Measurements from ENCODE around the gene RNASE12.

- TF ChIP-seq, protein P1, sequence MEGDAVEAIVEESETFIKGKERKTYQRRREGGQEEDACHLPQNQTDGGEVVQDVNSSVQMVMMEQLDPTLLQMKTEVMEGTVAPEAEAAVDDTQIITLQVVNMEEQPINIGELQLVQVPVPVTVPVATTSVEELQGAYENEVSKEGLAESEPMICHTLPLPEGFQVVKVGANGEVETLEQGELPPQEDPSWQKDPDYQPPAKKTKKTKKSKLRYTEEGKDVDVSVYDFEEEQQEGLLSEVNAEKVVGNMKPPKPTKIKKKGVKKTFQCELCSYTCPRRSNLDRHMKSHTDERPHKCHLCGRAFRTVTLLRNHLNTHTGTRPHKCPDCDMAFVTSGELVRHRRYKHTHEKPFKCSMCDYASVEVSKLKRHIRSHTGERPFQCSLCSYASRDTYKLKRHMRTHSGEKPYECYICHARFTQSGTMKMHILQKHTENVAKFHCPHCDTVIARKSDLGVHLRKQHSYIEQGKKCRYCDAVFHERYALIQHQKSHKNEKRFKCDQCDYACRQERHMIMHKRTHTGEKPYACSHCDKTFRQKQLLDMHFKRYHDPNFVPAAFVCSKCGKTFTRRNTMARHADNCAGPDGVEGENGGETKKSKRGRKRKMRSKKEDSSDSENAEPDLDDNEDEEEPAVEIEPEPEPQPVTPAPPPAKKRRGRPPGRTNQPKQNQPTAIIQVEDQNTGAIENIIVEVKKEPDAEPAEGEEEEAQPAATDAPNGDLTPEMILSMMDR (conservative IDR thresholded peaks at IDR 0.05; ENCODE audit: low read depth in 2 of 2) = no peak
- no peak for TF ChIP-seq ZNF331 (CRISPR knock-in tag; IDR thresholded peaks at IDR 0.05; ENCODE audit: low read depth)
- TF ChIP-seq EZH2 (IDR thresholded peaks at IDR 0.05; ENCODE audit: low read depth, unreplicated experiment) = no peak
- TF ChIP-seq POLR2AphosphoS5 (IDR thresholded peaks at IDR 0.05; ENCODE audit: low read depth) = no peak
- TF ChIP-seq EZH2phosphoT487 (IDR thresholded peaks at IDR 0.05; ENCODE audit: unreplicated experiment) = no peak
- TF ChIP-seq, protein P2, sequence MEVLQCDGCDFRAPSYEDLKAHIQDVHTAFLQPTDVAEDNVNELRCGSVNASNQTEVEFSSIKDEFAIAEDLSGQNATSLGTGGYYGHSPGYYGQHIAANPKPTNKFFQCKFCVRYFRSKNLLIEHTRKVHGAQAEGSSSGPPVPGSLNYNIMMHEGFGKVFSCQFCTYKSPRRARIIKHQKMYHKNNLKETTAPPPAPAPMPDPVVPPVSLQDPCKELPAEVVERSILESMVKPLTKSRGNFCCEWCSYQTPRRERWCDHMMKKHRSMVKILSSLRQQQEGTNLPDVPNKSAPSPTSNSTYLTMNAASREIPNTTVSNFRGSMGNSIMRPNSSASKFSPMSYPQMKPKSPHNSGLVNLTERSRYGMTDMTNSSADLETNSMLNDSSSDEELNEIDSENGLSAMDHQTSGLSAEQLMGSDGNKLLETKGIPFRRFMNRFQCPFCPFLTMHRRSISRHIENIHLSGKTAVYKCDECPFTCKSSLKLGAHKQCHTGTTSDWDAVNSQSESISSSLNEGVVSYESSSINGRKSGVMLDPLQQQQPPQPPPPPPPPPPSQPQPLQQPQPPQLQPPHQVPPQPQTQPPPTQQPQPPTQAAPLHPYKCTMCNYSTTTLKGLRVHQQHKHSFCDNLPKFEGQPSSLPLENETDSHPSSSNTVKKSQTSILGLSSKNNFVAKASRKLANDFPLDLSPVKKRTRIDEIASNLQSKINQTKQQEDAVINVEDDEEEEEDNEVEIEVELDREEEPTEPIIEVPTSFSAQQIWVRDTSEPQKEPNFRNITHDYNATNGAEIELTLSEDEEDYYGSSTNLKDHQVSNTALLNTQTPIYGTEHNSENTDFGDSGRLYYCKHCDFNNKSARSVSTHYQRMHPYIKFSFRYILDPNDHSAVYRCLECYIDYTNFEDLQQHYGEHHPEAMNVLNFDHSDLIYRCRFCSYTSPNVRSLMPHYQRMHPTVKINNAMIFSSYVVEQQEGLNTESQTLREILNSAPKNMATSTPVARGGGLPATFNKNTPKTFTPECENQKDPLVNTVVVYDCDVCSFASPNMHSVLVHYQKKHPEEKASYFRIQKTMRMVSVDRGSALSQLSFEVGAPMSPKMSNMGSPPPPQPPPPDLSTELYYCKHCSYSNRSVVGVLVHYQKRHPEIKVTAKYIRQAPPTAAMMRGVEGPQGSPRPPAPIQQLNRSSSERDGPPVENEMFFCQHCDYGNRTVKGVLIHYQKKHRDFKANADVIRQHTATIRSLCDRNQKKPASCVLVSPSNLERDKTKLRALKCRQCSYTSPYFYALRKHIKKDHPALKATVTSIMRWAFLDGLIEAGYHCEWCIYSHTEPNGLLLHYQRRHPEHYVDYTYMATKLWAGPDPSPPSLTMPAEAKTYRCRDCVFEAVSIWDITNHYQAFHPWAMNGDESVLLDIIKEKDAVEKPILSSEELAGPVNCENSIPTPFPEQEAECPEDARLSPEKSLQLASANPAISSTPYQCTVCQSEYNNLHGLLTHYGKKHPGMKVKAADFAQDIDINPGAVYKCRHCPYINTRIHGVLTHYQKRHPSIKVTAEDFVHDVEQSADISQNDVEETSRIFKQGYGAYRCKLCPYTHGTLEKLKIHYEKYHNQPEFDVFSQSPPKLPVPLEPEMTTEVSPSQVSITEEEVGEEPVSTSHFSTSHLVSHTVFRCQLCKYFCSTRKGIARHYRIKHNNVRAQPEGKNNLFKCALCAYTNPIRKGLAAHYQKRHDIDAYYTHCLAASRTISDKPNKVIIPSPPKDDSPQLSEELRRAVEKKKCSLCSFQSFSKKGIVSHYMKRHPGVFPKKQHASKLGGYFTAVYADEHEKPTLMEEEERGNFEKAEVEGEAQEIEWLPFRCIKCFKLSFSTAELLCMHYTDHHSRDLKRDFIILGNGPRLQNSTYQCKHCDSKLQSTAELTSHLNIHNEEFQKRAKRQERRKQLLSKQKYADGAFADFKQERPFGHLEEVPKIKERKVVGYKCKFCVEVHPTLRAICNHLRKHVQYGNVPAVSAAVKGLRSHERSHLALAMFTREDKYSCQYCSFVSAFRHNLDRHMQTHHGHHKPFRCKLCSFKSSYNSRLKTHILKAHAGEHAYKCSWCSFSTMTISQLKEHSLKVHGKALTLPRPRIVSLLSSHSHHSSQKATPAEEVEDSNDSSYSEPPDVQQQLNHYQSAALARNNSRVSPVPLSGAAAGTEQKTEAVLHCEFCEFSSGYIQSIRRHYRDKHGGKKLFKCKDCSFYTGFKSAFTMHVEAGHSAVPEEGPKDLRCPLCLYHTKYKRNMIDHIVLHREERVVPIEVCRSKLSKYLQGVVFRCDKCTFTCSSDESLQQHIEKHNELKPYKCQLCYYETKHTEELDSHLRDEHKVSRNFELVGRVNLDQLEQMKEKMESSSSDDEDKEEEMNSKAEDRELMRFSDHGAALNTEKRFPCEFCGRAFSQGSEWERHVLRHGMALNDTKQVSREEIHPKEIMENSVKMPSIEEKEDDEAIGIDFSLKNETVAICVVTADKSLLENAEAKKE (CRISPR knock-in tag; IDR thresholded peaks at IDR 0.05) = no peak
Observed at GRCh38 chr14:20622816-20623291, 31.7 kb upstream of the RNASE12 start.

Measured in GM23338 (cell line).